ENCODE results near the gene CCDC24. TPM values are rescaled to one million over a fixed set of nuclear protein-coding genes. Genes with fewer than 3 reads are reported as not detected.

CCDC24 gene
- total and polyA plus RNA-seq, 9 of the 15 experiments (the other 6 are each of a cell fraction or from before 2014, with no cell fraction given), result 0.31 to 4.5 (median 1.5) TPM

DNA sequence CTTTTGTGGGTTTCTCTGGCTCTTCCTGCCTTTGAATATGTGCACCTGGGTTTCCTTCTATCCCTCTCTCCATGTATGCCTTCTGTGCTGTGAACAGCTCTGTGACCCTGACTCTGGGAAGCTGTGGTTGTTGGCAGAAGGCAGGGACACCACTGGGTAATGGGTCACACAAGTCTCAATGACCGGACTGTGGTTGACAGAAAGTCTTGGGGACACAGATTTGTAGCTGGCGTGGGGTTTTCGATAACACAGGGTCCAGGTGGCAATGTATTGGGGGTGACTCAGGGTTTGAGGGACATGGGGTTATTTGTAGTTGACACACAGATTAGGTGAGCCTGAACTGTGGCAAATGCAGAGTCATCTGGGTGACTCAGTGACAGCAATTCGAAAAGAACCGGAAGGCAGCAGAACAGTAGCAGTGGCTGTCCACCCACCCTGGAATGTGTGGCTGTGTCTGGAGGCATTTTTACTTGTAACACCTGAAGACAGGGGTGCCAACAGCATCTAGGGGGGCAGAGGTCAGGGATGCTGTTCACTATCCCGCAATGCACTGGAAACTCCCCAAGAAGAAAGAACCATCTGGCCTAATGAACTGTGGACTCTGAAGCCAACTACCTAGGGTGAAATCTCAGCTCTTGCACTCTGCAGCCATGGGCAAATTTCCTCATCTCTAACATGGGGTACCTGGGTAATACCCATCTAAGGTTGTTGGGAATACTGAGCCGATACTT is 52.8 kb downstream of the CCDC24 start (continued):
- TF ChIP-seq E2F4 (CRISPR knock-in tag; IDR thresholded peaks at IDR 0.05; ENCODE audit: low read depth) (no peak), MNT (conservative IDR thresholded peaks at IDR 0.05) (peak in 1 of 2 experiments; percentile 73; a peak in 2 of 4 replicates), TFAM (CRISPR knock-in tag; conservative IDR thresholded peaks at IDR 0.05) (no peak), ZNF740 (CRISPR knock-in tag; IDR thresholded peaks at IDR 0.05) (no peak), ZNF740 (tag; IDR thresholded peaks at IDR 0.05) (no peak), ELF1 (tag; IDR thresholded peaks at IDR 0.05) (peak; percentile 46; the same call in 1 of the 2 replicates), PREB (CRISPR knock-in tag; IDR thresholded peaks at IDR 0.05) (no peak), KDM4B (IDR thresholded peaks at IDR 0.05; ENCODE audit: borderline replicate concordance in 2 of 2, low read depth in 1 of 2) (no peak), TAF9B (IDR thresholded peaks at IDR 0.05; ENCODE audit: partially characterized antibody) (peak; percentile 45), MIER1 (IDR thresholded peaks at IDR 0.05; ENCODE audit: low read depth) (no peak), ATF2 (CRISPR knock-in tag; IDR thresholded peaks at IDR 0.05) (no peak), ZNF436 (CRISPR knock-in tag; IDR thresholded peaks at IDR 0.05) (no peak), JUNB (CRISPR knock-in tag; conservative IDR thresholded peaks at IDR 0.05) (no peak), MTA2 (IDR thresholded peaks at IDR 0.05; ENCODE audit: low read depth) (peak; percentile 57; the same call in 1 of the 2 replicates), GABPB1 (CRISPR knock-in tag; IDR thresholded peaks at IDR 0.05) (peak; percentile 44), HOXB6 (CRISPR knock-in tag; IDR thresholded peaks at IDR 0.05; ENCODE audit: borderline replicate concordance) (no peak), BACH1 (tag; IDR thresholded peaks at IDR 0.05) (peak; percentile 74), C11orf30 (IDR thresholded peaks at IDR 0.05; ENCODE audit: low read depth) (peak; percentile 95)
